ENCODE results near the gene FBXO28. TPM values are rescaled to one million over a fixed set of nuclear protein-coding genes. Genes with fewer than 3 reads are reported as not detected.

Gene FBXO28
- polyA plus RNA-seq, 1 donor from 2014 or later, result 20.3 TPM

DNA sequence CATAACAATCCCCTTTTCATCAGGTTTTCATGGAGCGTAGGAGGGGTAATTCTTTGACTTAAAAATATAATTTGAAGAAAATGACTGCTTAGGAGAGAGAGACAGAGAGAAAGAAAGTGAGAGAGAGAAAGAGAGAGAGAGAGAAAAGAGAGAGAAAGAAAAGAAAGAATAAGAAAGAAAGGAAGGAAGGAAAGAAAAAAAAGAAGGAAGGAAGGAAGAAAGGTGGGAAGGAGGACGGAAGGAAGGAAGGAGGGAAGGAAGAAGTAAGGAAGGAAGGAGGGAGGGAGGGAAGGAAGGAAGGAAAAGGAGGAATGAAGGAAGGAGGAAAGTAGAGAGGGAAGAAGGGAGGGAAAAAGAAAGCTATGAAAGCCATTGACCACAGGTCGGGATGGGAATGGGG lies 58.3 kb downstream of the FBXO28 start:
- TF ChIP-seq EZH2 (IDR thresholded peaks at IDR 0.05; ENCODE audit: borderline replicate concordance, insufficient read depth, low read length, poor library complexity, severe bottlenecking) (no peak), REST (IDR thresholded peaks at IDR 0.05; ENCODE audit: borderline replicate concordance) (no peak), MXI1 (conservative IDR thresholded peaks at IDR 0.05; ENCODE audit: poor library complexity, severe bottlenecking) (no peak), EP300 (conservative IDR thresholded peaks at IDR 0.05; ENCODE audit: poor library complexity, severe bottlenecking) (no peak), SMC3 (conservative IDR thresholded peaks at IDR 0.05; ENCODE audit: poor library complexity) (no peak), RAD21 (conservative IDR thresholded peaks at IDR 0.05) (no peak), POLR2AphosphoS5 (IDR thresholded peaks at IDR 0.05) (no peak), TAF1 (IDR thresholded peaks at IDR 0.05; ENCODE audit: low read depth) (no peak)
- TF ChIP-seq, protein P1, sequence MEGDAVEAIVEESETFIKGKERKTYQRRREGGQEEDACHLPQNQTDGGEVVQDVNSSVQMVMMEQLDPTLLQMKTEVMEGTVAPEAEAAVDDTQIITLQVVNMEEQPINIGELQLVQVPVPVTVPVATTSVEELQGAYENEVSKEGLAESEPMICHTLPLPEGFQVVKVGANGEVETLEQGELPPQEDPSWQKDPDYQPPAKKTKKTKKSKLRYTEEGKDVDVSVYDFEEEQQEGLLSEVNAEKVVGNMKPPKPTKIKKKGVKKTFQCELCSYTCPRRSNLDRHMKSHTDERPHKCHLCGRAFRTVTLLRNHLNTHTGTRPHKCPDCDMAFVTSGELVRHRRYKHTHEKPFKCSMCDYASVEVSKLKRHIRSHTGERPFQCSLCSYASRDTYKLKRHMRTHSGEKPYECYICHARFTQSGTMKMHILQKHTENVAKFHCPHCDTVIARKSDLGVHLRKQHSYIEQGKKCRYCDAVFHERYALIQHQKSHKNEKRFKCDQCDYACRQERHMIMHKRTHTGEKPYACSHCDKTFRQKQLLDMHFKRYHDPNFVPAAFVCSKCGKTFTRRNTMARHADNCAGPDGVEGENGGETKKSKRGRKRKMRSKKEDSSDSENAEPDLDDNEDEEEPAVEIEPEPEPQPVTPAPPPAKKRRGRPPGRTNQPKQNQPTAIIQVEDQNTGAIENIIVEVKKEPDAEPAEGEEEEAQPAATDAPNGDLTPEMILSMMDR (IDR thresholded peaks at IDR 0.05; ENCODE audit: poor library complexity, severe bottlenecking), result no peak
- no peaks in the 10 kb centered on the region for H3K9me2 ChIP-seq (ENCODE audit: insufficient read depth, low read length)
- no peak overlapping the region for H3K27ac ChIP-seq (ENCODE audit: low read length)
- no peak overlapping the region for H2AFZ ChIP-seq (ENCODE audit: low read depth, low read length)
- no peaks in the 10 kb centered on the region for H3K9me3 ChIP-seq (ENCODE audit: low read length)
- no peaks in the 10 kb centered on the region for H4K20me1 ChIP-seq (ENCODE audit: insufficient read depth)
- H3K36me3 ChIP-seq (ENCODE audit: insufficient read depth, low read length), result no peaks in the 10 kb centered on the region
- no peak overlapping the region for H3K9ac ChIP-seq (ENCODE audit: low read length)
- no peak overlapping the region for H3K4me3 ChIP-seq (ENCODE audit: low read length)
- no peaks in the 10 kb centered on the region for H3K79me2 ChIP-seq (replicated peaks; ENCODE audit: insufficient read depth, low read length)
- H3K4me2 ChIP-seq (ENCODE audit: low read length), result no peak overlapping the region
- H3F3A ChIP-seq (ENCODE audit: insufficient read depth, low read length, poor library complexity, severe bottlenecking), result no peaks in the 10 kb centered on the region
- no peaks in the 10 kb centered on the region for H3K27me3 ChIP-seq (ENCODE audit: insufficient read depth, low read depth, low read length)

GRCh38 chr1:224173523-224173922 lies 59.6 kb downstream of the FBXO28 start:
- Histone ChIP-seq H3K27ac (ENCODE audit: low read length) (no peak overlapping the region), H2AFZ (ENCODE audit: low read depth, low read length) (no peak overlapping the region), H3K36me3 (ENCODE audit: insufficient read depth, low read length) (no peaks in the 10 kb centered on the region), H3K4me3 (ENCODE audit: low read length) (no peak overlapping the region), H3K79me2 (replicated peaks; ENCODE audit: insufficient read depth, low read length) (no peaks in the 10 kb centered on the region), H3K4me2 (ENCODE audit: low read length) (no peak overlapping the region), H3K9ac (ENCODE audit: low read length) (no peak overlapping the region), H3F3A (ENCODE audit: insufficient read depth, low read length, poor library complexity, severe bottlenecking) (no peaks in the 10 kb centered on the region), H3K9me2 (ENCODE audit: insufficient read depth, low read length) (no peaks in the 10 kb centered on the region), H3K27me3 (ENCODE audit: insufficient read depth, low read depth, low read length) (no peaks in the 10 kb centered on the region), H3K9me3 (ENCODE audit: low read length) (no peaks in the 10 kb centered on the region), H4K20me1 (ENCODE audit: insufficient read depth) (no peaks in the 10 kb centered on the region)
- TF ChIP-seq, protein P1 (IDR thresholded peaks at IDR 0.05; ENCODE audit: poor library complexity, severe bottlenecking), result no peak
- TF ChIP-seq MXI1 (conservative IDR thresholded peaks at IDR 0.05; ENCODE audit: poor library complexity, severe bottlenecking), result no peak
- no peak for TF ChIP-seq TAF1 (IDR thresholded peaks at IDR 0.05; ENCODE audit: low read depth)
- no peak for TF ChIP-seq EP300 (conservative IDR thresholded peaks at IDR 0.05; ENCODE audit: poor library complexity, severe bottlenecking)
- no peak for TF ChIP-seq REST (IDR thresholded peaks at IDR 0.05; ENCODE audit: borderline replicate concordance)
- no peak for TF ChIP-seq SMC3 (conservative IDR thresholded peaks at IDR 0.05; ENCODE audit: poor library complexity)
